HL-60/S4 (cell line): ENCODE data around the gene PLSCR3.

ENCODE experiments used
- in situ Hi-C: fragments of 300-500 bp; cut with MboI; formaldehyde crosslinking; loops from 2 replicates; pipeline ENCODE4 v1.14.3; 2022; ENCODE audit warnings: low sequenced_read_pairs

PLSCR3 gene

DNA sequence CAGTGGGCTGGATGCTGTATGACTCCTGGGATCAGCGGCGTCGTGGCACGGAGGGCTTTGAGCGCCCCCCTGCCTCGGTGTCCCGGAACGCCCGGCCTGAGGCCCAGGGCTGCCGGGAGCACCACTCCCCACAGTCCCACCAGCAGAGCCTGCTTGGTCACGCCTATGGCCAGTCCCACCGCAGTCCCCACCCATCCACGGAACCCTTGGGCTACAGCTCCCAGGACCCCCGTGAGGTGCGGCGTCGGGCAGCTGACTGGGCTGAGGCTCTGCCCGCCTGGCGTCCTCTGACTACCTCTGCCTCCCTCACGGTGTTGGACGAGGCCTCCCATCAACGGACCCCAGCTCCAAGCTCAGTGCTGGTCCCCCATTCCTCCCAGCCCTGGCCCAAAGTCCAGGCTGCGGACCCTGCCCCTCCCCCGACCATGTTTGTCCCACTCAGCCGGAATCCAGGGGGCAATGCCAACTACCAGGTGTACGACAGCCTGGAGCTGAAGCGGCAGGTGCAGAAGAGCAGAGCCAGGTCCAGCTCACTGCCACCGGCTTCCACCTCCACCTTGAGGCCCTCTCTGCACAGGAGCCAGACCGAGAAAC, 32.7 kb upstream of the PLSCR3 start:
- in situ Hi-C loops, result no loop called here

DNA sequence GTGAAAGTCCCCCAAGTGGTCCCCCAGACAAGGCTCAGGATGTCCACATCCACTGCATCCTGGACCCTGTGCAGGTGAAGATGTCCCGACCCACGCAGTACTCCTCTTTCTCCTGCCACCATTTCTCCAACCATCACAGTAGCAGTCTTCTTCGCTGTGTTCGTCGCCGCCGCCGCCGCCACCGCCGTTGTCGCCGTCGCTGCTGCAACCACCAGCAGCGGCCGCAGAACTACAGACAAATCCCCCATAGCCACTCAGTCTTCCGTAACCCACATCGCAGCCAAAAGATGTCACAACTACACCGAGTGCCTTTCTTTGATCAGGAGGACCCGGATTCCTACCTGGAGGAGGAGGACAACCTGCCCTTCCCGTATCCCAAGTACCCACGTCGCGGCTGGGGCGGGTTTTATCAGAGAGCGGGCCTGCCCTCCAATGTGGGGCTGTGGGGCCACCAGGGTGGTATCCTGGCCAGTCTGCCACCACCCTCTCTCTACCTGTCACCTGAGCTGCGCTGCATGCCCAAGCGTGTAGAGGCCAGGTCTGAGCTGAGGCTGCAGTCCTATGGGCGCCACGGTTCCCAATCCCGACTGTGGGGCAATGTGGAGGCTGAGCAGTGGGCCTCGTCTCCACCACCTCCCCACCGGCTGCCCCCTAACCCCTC, 32.0 kb upstream of the PLSCR3 start:
- in situ Hi-C loops, result no loop called here

DNA sequence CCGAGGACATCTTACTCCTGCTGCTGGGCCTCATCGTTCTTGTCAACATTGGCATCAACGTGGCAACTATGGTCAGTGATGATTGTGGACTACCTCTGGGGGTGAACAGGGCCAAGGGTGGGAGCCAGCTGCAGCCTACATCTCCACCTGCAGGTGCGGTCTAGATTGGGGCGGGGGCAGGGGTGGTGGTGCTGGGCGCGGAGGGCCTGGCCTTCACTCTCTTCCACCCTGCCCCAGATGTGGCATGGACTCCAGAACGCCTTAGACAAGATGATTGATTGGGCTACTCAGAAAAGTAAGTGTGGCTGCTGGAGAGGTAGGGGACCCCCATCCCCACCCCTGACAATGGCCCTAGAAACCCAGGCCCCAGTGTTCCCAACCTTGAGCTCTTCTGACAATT, 31.4 kb upstream of the PLSCR3 start:
- in situ Hi-C loops, result no loop called here

DNA sequence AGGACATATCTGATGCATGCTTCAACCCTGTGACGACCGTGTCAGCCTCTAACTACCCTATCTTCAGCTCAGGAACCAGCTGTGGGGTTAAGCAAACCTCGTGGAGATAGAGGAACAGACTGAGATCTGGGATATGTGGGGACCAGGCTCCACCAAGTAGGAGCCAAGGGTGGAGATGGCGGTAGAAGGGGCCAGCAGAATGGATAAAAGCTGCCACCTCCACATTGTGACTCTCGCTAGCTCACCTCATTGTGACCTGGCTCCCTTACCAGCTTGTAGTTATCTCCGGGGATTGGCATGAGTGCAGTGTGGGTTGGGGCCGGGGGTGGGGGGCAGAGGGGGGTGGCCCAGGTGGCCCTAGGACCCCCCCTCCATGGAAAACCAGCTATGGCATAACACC, 31.0 kb upstream of the PLSCR3 start, which contains the start of gene SPEM2:
Gene SPEM2, plus strand, starts transcription at position 301 of the 400 bp plus-strand sequence. Its CDS starts 73 bp downstream, at position 374.
- in situ Hi-C loops, result no loop called here

DNA sequence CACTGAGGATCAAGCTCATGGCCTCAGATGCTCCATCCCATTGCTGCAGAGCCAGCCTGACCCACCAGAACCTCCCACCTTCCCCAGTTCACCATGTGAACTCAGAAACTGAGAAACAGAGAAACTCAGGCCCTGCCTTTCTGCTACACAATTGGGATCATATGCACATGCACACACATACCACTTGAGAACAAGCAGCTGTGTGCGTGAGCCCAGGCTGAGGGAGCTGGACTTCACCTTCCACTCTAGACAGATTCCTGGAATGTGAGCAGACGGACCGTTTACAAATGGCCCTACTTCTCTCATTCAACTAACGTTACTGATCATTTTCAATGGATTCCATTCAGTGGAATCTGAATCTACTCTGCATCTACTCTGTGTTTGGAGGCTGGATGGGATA, 29.4 kb upstream of the PLSCR3 start:
- in situ Hi-C loops, result no loop called here

DNA sequence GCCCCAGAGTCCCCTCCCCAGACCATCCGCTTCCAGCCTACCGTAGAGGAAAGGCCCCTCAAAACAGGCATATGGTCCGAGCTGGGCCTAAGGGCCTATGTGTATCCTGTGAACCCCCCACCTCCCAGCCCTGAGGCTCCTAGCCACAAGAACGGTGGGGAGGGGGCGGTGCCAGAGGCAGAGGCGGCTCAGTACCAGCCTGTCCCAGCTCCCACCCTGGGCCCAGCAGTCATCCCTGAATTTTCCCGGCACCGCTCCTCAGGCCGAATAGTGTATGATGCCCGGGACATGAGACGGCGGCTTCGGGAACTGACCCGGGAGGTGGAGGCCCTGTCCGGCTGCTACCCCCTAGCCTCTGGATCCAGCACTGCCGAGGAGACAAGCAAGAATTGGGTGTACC, 26.9 kb upstream of the PLSCR3 start:
- in situ Hi-C loops, result no loop called here

DNA sequence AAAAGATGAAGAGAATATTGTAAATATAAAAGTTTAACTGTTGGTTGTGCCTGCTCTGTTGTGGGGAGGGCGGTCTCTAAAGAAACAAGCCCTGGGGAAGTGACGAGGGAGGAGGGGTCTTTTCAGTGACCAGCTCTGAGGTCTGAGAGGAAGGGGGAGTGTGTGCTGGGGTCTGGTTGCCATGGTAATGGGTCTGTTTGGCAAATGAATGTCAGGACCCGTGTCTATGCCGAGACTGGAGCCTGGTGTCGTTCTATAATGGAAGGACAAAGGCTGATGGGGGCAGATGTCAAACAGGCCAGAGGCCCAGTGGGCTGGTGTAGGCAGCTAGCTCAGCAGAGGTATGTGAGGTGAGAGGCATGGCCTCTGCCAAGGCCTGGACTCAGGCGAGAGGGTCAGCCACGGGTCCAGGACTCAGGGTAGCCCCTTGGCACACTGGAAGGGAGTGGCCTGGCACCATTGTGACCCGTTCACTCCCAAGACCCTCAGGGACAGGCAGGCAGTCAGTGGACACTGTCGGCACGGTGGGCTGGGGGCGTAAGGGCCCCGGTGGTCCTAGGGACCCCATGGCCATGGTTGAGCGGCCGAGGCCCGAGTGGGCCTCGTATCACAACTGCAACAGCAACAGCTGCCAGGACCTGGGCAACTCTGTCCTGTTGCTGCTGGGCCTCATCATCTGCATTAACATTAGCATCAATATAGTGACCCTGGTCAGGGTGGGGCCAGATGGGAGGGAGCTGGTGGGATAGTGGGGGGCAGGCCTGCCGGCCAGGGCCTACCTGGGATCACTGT, 25.7 kb upstream of the PLSCR3 start, which contains the start of gene SPEM1:
Gene SPEM1, plus strand, starts transcription at position 506 of the 792 bp plus-strand sequence. Its CDS starts 61 bp downstream, at position 567.
- in situ Hi-C loops, result no loop called here

DNA sequence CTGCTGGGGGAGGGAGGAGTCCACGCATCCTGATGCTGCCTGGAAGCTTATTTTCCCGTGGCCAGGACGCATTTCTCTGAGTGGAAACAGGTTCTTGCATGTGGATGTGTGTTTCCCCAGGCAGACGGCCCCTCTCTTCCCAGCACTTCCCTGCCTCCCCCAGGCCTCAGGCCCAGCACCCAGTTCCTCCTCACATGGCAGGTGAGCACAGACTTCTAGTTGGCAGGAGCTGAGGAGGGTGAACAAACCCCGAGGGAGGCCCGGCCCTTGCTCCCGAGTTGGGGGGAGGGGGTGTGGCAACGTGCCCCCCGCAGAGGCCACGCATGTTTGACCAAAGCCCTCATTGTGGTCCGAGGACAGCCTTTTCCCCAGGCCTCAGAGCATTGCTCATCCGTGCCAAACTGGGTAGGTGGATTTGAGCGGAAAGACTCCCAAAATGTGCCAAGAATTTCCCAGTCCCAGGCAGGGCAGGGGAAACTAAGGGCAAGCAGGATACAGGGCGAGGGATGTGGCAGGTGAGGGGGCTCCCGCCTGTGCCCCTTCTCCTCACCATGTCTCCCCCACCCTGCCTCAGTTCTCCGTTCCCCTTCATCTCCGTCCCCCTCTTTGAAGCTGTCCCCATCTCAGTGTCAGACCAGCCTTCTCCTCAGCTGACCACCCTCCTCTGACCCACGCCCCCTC, 24.3 kb upstream of the PLSCR3 start:
- in situ Hi-C loops, result no loop called here

DNA sequence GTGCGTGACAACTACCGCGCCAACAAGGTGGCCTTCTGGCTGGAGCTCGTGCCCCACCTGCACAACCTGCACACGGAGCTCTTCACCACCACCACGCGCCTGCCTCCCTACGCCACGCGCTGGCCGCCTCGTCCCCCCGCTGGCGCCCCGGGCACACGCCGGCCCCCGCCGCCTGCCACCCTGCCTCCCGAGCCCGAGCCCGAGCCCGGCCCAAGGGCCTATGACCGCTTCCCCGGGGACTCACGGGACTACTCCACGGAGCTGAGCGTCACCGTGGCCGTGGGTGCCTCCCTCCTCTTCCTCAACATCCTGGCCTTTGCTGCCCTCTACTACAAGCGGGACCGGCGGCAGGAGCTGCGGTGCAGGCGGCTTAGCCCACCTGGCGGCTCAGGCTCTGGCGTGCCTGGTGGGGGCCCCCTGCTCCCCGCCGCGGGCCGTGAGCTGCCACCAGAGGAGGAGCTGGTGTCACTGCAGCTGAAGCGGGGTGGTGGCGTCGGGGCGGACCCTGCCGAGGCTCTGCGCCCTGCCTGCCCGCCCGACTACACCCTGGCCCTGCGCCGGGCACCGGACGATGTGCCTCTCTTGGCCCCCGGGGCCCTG, 22.8 kb upstream of the PLSCR3 start:
- in situ Hi-C loops, result no loop called here

DNA sequence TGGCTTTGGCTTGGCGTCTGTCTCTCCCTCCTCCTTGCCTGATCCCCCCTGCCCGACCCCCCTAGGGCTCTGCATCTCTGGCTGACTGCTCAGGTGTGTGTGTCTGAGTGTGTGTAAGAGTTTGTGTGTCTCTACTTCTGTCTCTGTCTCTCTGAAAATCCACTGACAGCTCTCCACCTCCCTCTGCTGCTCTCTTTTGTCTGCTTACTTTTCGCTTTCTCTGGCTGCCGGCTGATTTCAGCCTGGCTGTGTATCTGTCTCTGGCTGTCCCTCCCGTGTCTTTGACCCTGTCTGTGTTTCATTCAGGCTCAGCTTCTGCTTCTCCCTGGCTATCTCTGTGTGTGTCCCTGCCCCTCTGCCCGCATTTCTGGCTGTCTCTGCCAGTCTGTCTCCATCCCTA, 22.0 kb upstream of the PLSCR3 start:
- in situ Hi-C loops, result no loop called here

DNA sequence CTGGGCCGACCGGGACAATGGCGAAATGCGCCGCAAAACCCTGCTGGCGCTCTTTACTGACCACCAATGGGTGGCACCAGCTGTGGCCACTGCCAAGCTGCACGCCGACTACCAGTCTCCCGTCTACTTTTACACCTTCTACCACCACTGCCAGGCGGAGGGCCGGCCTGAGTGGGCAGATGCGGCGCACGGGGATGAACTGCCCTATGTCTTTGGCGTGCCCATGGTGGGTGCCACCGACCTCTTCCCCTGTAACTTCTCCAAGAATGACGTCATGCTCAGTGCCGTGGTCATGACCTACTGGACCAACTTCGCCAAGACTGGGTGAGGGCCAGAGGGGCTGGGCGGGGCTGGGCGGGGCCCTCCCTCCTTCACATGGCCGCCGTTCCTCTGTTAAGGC, 21.5 kb upstream of the PLSCR3 start:
- in situ Hi-C loops, result no loop called here

DNA sequence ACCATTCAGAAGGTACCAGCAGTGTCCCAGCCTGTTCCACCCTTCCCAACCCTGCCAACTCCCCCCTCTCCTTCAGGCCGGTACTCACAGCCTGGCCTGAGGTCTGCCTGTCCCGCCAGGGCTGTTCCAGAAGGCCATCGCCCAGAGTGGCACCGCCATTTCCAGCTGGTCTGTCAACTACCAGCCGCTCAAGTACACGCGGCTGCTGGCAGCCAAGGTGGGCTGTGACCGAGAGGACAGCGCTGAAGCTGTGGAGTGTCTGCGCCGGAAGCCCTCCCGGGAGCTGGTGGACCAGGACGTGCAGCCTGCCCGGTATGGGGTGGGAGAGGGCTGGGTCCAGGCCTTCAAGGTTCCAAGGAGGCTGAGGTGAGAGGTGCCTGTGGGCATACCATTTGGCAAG, 20.5 kb upstream of the PLSCR3 start:
- in situ Hi-C loops, result no loop called here

DNA sequence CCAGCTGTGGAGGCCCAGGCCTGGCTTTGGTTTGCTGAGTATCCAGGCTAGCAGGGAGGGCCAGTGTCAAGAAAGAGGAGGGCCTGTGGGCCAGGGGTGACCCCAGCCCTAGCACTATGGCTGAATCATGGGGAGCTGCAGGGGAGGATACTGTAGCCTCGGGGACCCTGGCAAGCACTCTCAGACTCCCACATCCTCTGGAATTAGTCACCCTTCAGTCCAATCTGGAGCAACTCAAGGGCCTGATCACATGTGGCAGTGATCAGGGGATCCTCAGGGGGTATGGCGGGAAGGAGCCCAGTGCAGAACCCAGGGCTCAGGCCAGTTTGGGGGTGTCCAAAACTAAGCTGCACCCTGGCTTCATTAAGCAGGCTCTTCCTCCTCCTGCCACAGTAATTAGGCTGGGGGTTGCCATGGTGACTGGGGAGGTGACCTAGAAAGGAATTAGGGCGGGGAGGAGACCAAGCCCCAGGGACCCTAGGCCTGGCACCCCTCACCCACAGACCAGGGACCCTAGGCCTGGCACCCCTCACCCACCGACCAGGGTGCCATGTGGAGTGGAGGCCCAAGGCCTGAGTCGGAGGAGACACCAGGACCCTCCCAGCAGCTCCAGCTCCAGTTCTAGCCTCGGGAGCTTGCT, 19.1 kb upstream of the PLSCR3 start:
- in situ Hi-C loops, result no loop called here

DNA sequence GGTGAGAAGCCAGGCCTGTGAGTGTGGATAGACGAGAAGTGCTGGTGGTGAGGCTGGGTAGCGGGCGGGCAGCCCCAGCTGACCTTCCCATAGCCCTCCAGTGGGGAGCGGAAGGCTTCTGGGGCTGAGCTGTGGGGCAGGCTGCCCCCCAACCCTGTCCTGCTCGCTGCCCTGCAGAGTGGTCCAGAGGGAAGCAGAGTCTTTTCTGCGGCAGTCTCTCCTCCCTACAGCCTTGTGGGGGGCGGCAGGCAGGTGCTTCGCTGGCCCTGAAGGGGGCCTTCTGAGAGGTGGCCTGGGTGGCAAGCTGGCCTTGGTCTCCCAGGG, 17.1 kb upstream of the PLSCR3 start:
- in situ Hi-C loops, result no loop called here

DNA sequence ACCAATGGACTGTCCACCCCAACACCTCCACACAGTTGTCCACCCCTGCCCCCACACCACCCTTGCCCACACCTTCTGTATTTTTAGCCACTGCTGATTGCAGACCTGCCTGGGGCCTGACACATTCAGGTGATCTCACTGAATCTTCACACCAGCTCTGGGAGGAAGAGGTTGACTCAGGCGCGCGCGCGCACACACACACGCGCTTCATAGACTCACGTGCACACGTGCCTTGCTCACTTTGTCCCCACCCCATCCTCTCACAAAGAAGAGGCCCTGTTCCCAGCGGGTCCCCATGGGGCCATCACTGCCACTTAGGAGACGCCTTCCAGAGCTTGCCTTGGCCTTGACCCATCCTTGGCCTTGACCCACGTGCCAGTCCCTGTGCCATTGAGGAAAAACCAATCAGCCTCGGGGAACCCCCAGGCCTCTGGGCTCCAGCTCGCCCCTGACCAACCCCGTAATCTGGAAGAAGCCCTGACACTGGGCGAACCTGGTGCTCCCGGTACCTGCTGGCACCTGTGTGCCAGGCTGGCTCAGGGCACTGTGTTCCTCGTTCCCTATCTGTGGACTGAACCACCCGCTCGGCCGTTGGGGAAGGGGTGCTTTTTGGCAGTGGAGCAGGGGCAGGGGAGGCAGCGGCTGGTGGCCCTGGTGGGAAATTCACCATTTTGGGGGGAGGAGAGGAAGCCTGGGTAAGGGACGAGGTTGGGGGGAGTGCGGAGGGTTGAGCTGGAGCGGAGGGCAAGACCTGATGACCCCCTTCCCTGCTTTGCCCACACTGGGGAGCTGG, 16.5 kb upstream of the PLSCR3 start:
- in situ Hi-C loops, result no loop called here

DNA sequence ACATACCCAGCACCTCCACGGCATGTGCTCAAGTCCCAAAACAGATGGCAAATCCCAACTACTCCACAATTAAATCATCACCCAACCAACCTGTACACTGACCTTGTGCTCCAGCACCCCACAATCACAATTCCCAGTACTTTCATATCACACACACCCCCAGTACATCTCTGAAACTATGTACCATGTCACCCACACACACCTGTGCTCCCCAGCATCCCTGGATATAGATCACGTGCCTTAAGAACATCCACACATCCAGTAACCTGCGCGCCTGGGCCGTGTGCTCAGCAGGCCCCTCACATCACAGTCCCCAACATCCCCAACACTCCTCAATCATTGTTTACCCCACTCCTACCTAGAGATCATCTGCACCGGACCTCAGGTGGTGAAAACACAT, 15.4 kb upstream of the PLSCR3 start:
- in situ Hi-C loops, result no loop called here

DNA sequence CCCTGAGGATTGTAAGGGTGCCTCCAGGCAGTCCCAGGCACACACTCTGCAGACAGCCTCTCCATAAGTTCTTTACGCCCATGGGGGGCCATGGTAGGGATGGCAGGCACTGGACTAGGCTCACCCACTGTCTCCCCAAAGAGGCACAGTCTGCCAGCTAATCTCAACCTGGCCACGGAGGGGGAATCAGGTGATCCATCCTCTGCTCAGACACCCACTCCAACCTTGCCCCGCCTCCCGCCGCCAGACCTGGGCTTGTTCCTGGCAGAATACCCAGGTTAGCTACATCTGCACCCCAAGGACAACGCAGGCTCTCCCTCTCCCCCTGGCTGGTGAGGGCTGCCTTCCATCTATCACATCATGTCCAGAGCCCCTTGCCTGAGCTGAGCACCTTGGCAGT, 14.5 kb upstream of the PLSCR3 start:
- in situ Hi-C loops, result no loop called here

DNA sequence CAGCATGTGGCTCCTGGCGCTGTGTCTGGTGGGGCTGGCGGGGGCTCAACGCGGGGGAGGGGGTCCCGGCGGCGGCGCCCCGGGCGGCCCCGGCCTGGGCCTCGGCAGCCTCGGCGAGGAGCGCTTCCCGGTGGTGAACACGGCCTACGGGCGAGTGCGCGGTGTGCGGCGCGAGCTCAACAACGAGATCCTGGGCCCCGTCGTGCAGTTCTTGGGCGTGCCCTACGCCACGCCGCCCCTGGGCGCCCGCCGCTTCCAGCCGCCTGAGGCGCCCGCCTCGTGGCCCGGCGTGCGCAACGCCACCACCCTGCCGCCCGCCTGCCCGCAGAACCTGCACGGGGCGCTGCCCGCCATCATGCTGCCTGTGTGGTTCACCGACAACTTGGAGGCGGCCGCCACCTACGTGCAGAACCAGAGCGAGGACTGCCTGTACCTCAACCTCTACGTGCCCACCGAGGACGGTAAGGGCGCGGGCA, 14.0 kb upstream of the PLSCR3 start:
- in situ Hi-C loops, result no loop called here

DNA sequence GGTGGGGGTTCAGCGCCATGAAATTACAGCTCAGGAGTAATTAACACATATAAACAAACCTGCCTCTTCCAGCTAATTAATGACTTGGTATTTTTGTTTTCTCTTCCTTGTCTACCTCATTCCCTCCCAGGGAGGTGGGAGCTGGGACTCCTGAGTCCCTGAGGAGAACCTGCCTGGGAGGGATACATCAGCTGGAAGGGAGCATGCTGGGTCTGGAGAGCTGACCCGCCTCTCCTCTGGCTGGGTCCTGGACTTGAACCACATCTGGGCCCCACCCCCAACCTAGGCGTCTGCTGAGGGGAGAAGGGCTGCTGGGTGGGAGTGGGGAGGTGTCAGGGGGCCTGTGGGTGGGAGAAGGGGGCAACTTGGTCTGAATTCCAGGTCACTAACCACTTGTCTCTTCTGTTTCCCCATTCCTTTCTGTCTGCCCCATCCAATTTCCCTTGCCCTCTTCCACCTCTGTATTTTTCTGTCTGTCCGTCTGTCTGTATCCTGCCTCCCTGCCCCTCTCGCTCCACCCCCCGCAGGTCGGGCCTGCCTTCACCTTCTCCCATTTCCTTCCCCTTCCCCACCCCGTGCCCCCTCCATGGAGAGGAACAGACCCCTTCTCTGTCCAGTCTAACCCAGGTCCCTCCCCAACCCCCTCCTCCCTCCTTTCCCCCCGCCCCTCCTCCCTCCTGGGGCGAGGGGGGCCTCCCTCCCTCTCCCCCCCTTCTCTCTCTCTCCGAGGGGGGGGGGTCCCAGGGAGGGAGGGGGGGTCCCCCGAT, 13.3 kb upstream of the PLSCR3 start, which contains the start of gene NLGN2:
Gene NLGN2, plus strand, starts transcription at position 361 of the 767 bp plus-strand sequence. CDS start 411 bp downstream, outside the sequence.
- in situ Hi-C loops, result no loop called here
